ENCODE measurements around the gene LRRC28.

Gene LRRC28

GRCh38 chr15:99212406-99212805 is 38.9 kb upstream of the LRRC28 start:
- in situ Hi-C loops (cut with HindIII; ENCODE audit: low sequenced_read_pairs), result loop anchor here (5.0 to 25.0 kb wide), 2 partner anchors 110 to 425 kb away; no protein-coding TSS in a partner anchor
- TF ChIP-seq CTCF (IDR thresholded peaks at IDR 0.05; ENCODE audit: low read depth, low read length, missing control alignments), result no peak
- H3K4me3 ChIP-seq (ENCODE audit: low read depth, low read length), result no peak overlapping the region
- no peak for DNase-seq (ENCODE audit: low read depth)

GRCh38 chr15:99213187-99213811 is 38.0 kb upstream of the LRRC28 start:
- H3K4me3 ChIP-seq (ENCODE audit: low read depth, low read length), result no peak overlapping the region
- peak; percentile 89 for TF ChIP-seq CTCF (IDR thresholded peaks at IDR 0.05; ENCODE audit: low read depth, low read length, missing control alignments)
- in situ Hi-C loops (cut with HindIII; ENCODE audit: low sequenced_read_pairs), result loop anchor here (5.0 to 25.0 kb wide), 2 partner anchors 111 to 426 kb away; no protein-coding TSS in a partner anchor
- peak; percentile 53 for DNase-seq (ENCODE audit: low read depth)

GRCh38 chr15:99224372-99225214 is 26.7 kb upstream of the LRRC28 start:
- no peak for TF ChIP-seq CTCF (IDR thresholded peaks at IDR 0.05; ENCODE audit: low read depth, low read length, missing control alignments)
- in situ Hi-C loops (cut with HindIII; ENCODE audit: low sequenced_read_pairs), result loop anchor here (25.0 kb wide), 1 partner anchor 437 kb away; no protein-coding TSS in a partner anchor
- no peak for DNase-seq (ENCODE audit: low read depth)
- no peak overlapping the region for H3K4me3 ChIP-seq (ENCODE audit: low read depth, low read length)

- TF ChIP-seq CTCF (IDR thresholded peaks at IDR 0.05; ENCODE audit: low read depth, low read length, missing control alignments), result no peak
- H3K4me3 ChIP-seq (ENCODE audit: low read depth, low read length), result no peak overlapping the region
- no peak for DNase-seq (ENCODE audit: low read depth)
- in situ Hi-C loops (cut with HindIII; ENCODE audit: low sequenced_read_pairs), result no loop called here
Observed at GRCh38 chr15:99226802-99227201, 24.5 kb upstream of the LRRC28 start.

GRCh38 chr15:99228120-99228770 is 23.0 kb upstream of the LRRC28 start:
- DNase-seq (ENCODE audit: low read depth), result no peak
- no peak overlapping the region for H3K4me3 ChIP-seq (ENCODE audit: low read depth, low read length)
- in situ Hi-C loops (cut with HindIII; ENCODE audit: low sequenced_read_pairs), result no loop called here
- TF ChIP-seq CTCF (IDR thresholded peaks at IDR 0.05; ENCODE audit: low read depth, low read length, missing control alignments), result no peak

- H3K4me3 ChIP-seq (ENCODE audit: low read depth, low read length), result no peak overlapping the region
- no peak for TF ChIP-seq CTCF (IDR thresholded peaks at IDR 0.05; ENCODE audit: low read depth, low read length, missing control alignments)
- no peak for DNase-seq (ENCODE audit: low read depth)
- in situ Hi-C loops (cut with HindIII; ENCODE audit: low sequenced_read_pairs), result no loop called here
Observed at GRCh38 chr15:99230867-99231266, 20.4 kb upstream of the LRRC28 start.

All from astrocyte of the cerebellum (primary cell).